ENCODE data around the gene CHIC2. TPM values are rescaled to one million over a fixed set of nuclear protein-coding genes. Genes with fewer than 3 reads are reported as not detected.

CHIC2 gene
- total and polyA plus RNA-seq, 2 of the 4 experiments (the other 2 are of a cell fraction) = 20.4 to 26.3 TPM

DNA sequence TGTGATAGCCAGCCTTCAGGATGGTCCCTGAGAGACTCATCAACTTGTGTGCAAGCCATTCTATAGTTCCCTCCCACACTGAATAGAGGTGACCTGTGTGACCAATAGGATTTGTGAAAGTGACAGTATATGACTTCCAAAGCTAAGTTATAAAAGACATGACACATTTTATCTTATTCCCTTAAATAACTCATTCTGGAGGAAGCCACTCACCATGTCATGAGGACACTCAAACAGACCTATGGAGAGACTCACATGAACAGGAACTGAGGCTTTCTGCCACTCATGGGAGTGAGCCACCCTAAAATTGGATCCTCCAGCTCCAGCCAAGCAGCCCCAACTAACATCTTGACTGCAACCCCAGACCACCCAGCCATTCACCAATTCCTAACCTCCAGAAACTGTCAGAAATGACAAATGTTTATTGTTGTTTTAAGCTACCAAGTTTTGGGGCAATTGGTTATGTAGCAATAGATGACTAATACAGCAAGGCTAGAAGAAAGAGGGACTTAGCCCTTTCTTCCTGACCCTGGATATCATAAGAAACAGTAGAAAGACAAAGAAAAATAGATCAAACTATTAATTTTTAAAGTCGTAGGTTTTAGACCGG is 9.0 kb upstream of the CHIC2 start:
- Histone ChIP-seq H3K4ac (ENCODE audit: low read depth, low read length) (peak overlapping the region; percentile 17), H3K79me1 (ENCODE audit: low read depth in 1 of 2, low read length in 2 of 2) (peaks cover 0 to 11% of the 10 kb centered on the region in 2 experiments; a peak in 2 of 4 replicates), H3K36me3 (ENCODE audit: control insufficient read depth, insufficient read depth, low read length) (no peaks in the 10 kb centered on the region), H2AFZ (replicated peaks; ENCODE audit: low read length, poor library complexity) (no peak overlapping the region), H4K91ac (ENCODE audit: insufficient read depth, low read depth, low read length) (no peak overlapping the region; the same call in 1 of the 2 replicates), H3K4me1 (ENCODE audit: control insufficient read depth, insufficient read depth, low read length) (peaks cover 10% of the 10 kb centered on the region), H3K9ac (ENCODE audit: low read depth, low read length) (no peak overlapping the region), H3K23ac (ENCODE audit: low read depth, low read length) (no peak overlapping the region), H2AK5ac (ENCODE audit: low read depth, low read length) (peak overlapping the region; percentile 11), H2BK20ac (ENCODE audit: low read depth, low read length) (peak overlapping the region; percentile 73; the same call in 1 of the 2 replicates), H4K5ac (ENCODE audit: low read depth, low read length) (no peak overlapping the region), H3K4me3 (ENCODE audit: insufficient read depth, low read depth, low read length) (no peak overlapping the region), H3K9me1 (ENCODE audit: insufficient read depth, low read length) (peaks cover 7% of the 10 kb centered on the region), H3K9me3 (ENCODE audit: control insufficient read depth, insufficient read depth, low read length) (no peaks in the 10 kb centered on the region), H3K27ac (ENCODE audit: insufficient read depth, low read length) (no peak overlapping the region), H4K8ac (ENCODE audit: low read depth in 2 of 2, low read length in 2 of 2) (no peak overlapping the region), H3K4me2 (ENCODE audit: low read depth, low read length) (no peak overlapping the region), H2BK120ac (ENCODE audit: low read depth, low read length) (peak overlapping the region; percentile 16), H4K20me1 (ENCODE audit: insufficient read depth, low read length) (no peaks in the 10 kb centered on the region), H3K18ac (ENCODE audit: low read depth, low read length) (no peak overlapping the region), H2BK15ac (ENCODE audit: low read depth, low read length) (no peak overlapping the region), H2AK9ac (replicated peaks; ENCODE audit: low read depth, low read length, poor library complexity) (no peak overlapping the region), H3K14ac (replicated peaks; ENCODE audit: low read depth, low read length) (peak overlapping the region; percentile 3; the same call in 1 of the 2 replicates), H2BK5ac (ENCODE audit: low read depth, low read length, poor library complexity, severe bottlenecking) (no peak overlapping the region), H3K56ac (ENCODE audit: extremely low read depth, insufficient read depth, low read length) (no peak overlapping the region), H3K27me3 (ENCODE audit: control insufficient read depth, insufficient read depth, low read length) (no peaks in the 10 kb centered on the region)
- in situ Hi-C loops (cut with MboI; ENCODE audit: low sequenced_read_pairs) (loop anchor here (25.0 kb wide), 1 partner anchor 1061 kb away; no protein-coding TSS in a partner anchor), intact Hi-C loops (cut with micrococcal nuclease) (no loop called here), dilution Hi-C loops (cut with HindIII; ENCODE audit: low sequenced_read_pairs, unreplicated experiment) (no loop called here)
- POLR2A ChIA-PET (ENCODE audit: unreplicated experiment) = no interaction called here
- no TSS peak for BruUV-seq (replicated peaks)
- peak; percentile 13; the same call in 1 of the 2 replicates for ATAC-seq (ENCODE audit: low read depth)
- WGBS, 2 experiments (ENCODE audit: extremely low coverage in 2 of 2, insufficient read length in 1 of 2) = no CpG with 5 or more reads among the region's 2 CpGs
- TF ChIP-seq CEBPB (IDR thresholded peaks at IDR 0.05; ENCODE audit: low read depth, low read length) (peak; percentile 88), BHLHE40 (IDR thresholded peaks at IDR 0.05; ENCODE audit: low read depth, low read length) (no peak), NFE2L2 (IDR thresholded peaks at IDR 0.05; ENCODE audit: low read depth, low read length) (no peak)
- CTCF ChIA-PET = no interaction called here
- DNase-seq = peak; percentile 60
